Measurements from ENCODE around the gene TRIO.

Gene TRIO

DNA sequence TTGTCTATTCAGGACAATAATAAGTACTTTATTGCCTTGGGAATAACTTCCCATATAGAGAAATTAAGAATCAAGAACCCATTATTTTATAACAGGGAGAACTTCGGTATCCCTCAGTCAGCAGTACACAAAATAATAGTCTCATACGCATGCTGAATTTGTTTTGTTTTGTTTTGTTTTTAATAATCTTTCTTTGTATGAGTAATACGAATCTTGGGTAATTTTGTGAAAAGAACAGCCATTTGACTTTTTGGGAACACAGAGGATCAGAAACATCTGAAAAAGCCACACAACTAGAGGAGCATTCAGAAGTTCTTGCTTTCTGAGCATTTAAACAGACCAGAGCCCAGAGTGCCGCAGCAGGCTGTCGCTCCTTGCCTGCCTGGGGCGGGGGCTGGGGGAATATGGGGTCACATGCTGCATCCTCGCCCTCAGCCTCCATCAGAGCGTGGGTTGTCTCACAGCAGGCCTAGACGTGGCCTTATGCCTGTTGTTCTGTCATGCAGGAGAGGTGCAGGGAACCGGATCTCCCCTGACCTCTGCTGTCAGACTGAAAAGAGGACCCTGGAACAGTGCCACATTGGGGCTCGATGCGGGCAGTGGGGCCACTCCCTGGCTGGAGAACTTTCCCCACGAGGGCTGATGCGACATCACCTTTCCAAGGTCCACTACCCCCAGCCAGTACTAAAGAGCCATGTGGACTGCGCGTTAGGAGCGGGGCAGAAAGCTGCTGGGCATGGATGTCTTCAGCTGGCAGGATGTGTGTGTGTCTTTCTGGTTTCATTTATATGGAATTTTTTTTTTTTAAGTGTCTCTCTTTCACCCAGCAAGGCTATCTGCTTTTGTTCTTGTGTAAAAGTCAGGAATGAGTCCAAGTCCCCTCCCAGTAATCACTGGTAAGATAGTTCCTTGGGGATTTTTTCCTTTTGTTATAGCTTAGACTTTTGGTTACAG, 305.1 kb downstream of the TRIO start:
- no peak for DNase-seq

DNA sequence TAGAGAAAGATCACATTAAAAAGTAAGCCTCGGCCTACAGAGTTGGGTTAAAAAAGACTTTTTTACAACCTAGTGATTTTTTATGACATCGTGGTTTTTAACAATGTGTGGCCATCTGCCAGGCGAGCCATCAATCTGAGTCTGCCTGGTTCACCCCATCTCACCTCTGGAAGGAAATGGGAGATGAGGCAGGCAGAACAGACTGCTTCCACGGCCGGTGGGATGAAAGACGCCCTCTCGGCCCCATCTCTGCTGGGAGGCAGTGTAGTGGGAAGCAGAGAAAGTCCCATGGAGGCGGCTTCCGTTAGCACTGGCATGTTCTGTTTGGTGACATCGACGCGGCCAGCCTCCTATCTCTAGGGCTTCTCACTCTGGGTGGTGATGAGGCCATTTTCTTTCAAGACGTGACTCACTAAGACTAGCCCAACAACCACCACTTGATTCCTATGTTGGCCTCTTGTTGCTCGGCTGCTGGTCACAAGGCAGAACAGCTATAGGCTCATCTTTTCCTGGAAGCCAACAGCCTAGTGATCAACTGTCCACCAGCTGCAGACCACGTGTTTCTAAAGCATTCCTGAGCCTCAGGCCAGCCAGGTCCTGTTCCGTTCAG, 306.0 kb downstream of the TRIO start:
- DNase-seq, result no peak

- DNase-seq, result no peak
These were observed 306.9 kb downstream of the TRIO start for GRCh38 chr5:14450018-14450524.

DNA sequence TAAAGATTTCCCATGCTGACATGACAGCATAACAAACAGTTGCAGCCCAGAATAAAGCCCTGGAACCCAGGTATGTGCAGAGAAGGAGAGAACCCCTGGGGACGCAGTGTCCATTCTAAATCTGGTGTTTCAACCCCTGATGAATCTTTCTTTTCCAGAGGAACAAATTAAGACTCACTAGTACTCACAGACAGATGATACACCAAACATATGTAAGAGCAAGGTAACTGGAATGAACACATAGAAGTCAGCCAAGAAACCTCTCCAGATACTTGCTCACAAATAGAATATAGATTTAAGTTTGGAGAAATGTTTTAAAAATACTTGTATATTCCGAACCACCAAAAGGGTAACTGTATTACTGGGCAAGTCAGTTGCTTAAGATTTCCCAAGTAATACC, 307.6 kb downstream of the TRIO start:
- no peak for DNase-seq

GRCh38 chr5:14451871-14452270, 308.7 kb downstream of the TRIO start:
- no peak for DNase-seq

GRCh38 chr5:14452685-14453454, 309.7 kb downstream of the TRIO start:
- DNase-seq, result no peak

DNA sequence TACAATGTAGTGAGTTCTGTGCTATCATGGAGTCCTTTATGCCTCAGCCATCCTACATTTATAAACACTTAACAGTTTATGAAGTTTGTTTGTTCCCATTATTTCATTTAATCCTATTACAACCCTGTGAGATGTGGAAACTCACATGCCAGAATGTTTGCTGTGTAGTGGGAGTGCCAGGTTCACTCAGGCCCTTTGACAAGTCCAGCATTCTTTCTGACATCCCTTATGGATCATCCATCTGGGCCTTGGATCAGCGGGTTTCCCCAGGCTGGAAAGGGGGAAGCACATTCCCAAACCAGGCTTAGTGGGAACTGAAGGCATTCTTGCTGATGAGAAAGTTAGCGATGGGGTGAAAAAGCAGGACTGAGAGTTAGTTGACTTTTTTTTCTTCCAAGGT, 310.3 kb downstream of the TRIO start:
- no peak for DNase-seq

DNA sequence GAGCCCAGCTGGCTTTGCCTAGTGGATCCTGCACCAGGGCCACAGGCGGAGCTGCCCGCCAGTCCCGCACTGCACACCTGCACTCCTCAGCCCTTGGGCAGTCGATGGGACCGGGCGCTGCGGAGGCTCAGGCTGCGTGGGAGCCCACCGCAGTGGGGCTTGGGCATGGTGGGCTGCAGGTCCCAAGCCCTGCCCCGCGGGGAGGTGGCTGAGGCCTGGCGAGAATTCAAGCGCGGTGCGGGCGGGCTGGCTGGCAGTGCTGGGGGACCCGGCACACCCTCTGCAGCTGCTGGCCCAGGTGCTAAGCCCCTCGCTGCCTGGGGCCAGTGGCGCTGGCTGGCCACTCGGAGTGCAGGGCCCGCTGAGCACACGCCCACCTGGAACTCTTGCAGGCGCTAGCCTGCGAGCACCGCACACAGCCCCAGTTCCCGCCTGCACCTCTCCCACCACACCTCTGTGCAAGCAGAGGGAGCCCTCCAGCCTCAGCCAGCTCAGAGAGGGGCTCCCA, 312.7 kb downstream of the TRIO start:
- DNase-seq, result no peak

- DNase-seq, result no peak
These were observed 314.3 kb downstream of the TRIO start for GRCh38 chr5:14457476-14457875.

- DNase-seq, result no peak
These were observed 315.3 kb downstream of the TRIO start for GRCh38 chr5:14458414-14458813.

DNA sequence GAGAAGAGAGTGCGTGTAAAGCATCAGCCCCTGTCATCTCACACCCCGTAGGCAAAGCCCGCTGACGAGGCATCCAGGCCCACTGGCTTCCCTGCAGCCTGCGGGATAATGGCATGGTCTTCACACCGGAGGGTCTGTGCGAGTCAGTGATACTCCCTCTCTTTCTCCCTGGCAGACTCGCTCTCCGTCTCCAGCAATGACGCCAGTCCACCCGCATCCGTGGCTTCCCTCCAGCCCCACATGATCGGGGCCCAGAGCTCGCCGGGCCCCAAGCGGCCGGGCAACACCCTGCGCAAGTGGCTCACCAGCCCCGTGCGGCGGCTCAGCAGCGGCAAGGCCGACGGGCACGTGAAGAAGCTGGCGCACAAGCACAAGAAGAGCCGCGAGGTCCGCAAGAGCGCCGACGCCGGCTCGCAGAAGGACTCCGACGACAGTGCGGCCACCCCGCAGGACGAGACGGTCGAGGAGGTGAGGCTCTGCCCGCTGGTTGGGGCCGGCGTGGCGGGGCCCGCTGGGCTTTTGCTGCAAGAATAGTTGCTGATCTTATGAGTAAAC, 317.8 kb downstream of the TRIO start:
- no peak for DNase-seq

- DNase-seq, result no peak
These were observed 319.5 kb downstream of the TRIO start for GRCh38 chr5:14462681-14463080.

- DNase-seq, result no peak
These were observed 320.5 kb downstream of the TRIO start for GRCh38 chr5:14463629-14464028.

- DNase-seq, result no peak
These were observed 321.0 kb downstream of the TRIO start for GRCh38 chr5:14464096-14464495.

DNA sequence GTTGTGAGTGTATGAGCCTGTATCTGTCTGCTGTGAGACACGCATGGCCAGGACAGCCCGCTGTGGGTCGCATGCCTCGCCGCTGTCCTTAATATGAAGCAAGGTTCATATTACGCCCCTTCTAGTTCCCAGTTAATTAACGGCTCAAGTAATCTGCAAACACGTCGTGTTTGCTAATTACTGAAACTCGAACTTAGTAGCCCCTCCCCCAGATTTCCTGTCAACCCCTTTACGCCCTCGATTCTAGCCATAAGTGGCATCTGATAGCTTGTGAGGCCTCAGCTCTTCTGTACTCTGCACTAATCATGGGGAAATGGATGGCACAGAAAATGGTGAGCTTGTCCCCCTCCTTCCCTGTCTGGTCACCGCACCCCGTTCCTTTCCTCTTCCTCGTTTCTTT, 321.5 kb downstream of the TRIO start:
- no peak for DNase-seq

DNA sequence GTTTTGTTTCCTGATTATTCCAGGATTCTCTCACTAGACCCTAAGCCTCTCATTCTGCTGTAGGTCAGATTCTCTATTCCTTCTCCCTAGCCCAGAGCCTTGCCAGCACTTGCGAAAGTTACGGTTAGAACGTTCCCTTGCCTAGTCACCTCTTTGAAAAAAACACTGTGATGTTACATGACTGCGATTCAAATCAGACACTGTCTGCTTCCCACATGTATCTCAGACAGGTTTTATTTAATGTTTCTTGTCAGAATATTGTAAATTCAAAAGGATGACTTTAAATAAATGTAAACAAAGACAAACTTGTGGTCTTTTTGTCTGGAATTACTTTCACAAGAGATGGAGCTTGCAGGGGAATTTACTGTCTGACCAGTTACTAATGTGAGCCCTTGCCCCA, 322.0 kb downstream of the TRIO start:
- no peak for DNase-seq

GRCh38 chr5:14465776-14466175, 322.6 kb downstream of the TRIO start:
- DNase-seq, result no peak

- no peak for DNase-seq
These were observed 324.1 kb downstream of the TRIO start for GRCh38 chr5:14467251-14467650.

DNA sequence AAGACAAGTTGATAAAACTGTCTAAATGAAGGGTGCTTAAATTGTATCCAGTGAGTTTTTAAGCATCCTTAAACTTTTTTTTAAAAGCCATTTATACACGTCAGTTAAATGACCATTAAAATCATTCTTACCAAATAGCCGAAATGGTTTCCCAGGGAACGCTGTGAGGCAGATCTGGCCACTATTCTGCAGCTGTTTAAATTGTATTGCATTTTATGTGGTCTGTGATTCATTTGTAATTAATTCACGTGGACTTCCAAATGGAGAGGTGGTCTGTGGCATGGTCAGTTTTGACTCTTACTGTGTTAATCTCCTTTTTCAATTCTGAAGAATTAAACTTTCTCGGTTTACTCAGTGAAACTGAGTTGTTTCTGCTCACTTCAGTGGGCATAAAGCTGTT, 324.7 kb downstream of the TRIO start:
- no peak for DNase-seq

GRCh38 chr5:14469551-14470377, 326.6 kb downstream of the TRIO start:
- no peak for DNase-seq

GRCh38 chr5:14471507-14471906, 328.4 kb downstream of the TRIO start:
- DNase-seq, result no peak

DNA sequence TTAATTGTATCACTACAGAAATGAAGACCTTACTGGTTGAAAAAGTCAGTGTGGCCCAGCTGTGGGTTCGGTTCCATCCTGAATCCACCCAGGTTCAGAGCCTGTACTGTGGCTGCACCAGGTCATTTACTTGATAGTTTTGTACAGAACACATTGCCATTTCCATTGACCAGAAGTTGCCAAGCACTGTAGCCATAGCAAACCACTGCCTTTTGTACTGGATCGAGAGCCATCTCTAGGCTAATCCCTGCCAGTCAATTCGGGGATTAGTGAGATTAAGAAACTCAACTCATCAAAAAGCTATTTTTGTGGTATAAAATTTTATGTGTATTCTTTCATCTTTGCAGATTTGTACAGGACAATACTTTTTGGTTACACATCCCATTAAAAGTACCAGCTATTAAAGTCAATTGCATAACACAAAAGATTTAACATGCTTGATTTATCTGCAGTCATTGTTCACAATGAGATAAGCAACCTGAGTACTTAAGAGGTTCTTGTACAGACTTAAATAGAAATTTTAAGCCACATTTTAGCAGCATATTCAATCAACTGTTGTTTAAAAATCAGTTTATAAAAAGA, 329.9 kb downstream of the TRIO start:
- DNase-seq, result no peak

All from activated CD4-positive, alpha-beta T cell treated with anti-CD3 and anti-CD28 coated beads for 4 hours (primary cell).